Hepatocyte (in vitro differentiated cells): ENCODE data around the gene CELSR1.

Experiments
- EZH2phosphoT487 ChIP-seq: fragments of 200-600 bp; sonication (generic); IDR thresholded peaks from one replicate; pipeline ENCODE4 v1.6.1; 2018; ENCODE audit warnings: antibody characterized with exemption, mild to moderate bottlenecking, low read depth, moderate library complexity; ENCODE audit not compliant: unreplicated experiment, severe bottlenecking
- TF ChIP-seq, protein P1 (sequence below): fragments of 200-600 bp; sonication (generic); IDR thresholded peaks from 2 replicates; pipeline ENCODE4 v1.5.1; 2016; ENCODE audit warnings: antibody characterized with exemption, mild to moderate bottlenecking; ENCODE audit not compliant: poor library complexity

- TF ChIP-seq, protein P1, sequence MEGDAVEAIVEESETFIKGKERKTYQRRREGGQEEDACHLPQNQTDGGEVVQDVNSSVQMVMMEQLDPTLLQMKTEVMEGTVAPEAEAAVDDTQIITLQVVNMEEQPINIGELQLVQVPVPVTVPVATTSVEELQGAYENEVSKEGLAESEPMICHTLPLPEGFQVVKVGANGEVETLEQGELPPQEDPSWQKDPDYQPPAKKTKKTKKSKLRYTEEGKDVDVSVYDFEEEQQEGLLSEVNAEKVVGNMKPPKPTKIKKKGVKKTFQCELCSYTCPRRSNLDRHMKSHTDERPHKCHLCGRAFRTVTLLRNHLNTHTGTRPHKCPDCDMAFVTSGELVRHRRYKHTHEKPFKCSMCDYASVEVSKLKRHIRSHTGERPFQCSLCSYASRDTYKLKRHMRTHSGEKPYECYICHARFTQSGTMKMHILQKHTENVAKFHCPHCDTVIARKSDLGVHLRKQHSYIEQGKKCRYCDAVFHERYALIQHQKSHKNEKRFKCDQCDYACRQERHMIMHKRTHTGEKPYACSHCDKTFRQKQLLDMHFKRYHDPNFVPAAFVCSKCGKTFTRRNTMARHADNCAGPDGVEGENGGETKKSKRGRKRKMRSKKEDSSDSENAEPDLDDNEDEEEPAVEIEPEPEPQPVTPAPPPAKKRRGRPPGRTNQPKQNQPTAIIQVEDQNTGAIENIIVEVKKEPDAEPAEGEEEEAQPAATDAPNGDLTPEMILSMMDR = no peak
- TF ChIP-seq EZH2phosphoT487 = no peak
These were observed 105.0 kb downstream of the CELSR1 start for GRCh38 chr22:46432164-46433068.
